GM19238 (cell line): Measurements from ENCODE around the gene MUC20.
"Not testable (repeated sequence)": the region's sequence is repeated elsewhere in the genome, so short reads cannot be mapped to it uniquely, and the experiment has no call there.

Experiments used
- DNase-seq: peaks from one replicate; pipeline ENCODE4 v3.0.0; 2011; ENCODE audit warnings: low spot score; ENCODE audit not compliant: insufficient read length

Gene MUC20

DNA sequence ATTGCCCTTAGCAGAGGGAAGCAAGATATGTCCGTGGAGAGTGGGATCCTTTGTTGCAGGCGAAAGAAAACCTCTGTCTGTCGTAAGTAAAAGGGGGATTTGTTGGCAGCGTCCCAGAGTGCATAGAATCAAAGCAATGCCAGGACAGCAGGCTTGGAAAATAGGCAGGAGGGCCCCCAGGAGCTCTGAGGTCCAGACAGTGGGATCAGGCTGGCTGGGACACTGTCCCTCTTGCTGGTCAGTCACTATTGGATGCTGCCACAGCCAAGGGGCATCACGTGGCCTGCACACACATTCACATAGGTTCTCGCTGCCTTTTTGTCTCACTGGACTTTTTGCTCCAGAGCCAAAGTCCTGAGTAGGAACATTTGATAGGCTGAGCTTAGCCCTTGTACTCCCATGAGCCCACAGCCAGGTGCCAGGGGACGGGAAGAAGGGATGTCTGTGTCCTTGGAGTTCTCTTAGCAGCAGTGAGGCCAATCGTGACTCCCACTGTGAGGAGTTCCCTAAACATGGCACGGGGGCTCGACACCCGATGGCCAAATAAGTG, 10.7 kb downstream of the MUC20 start:
- DNase-seq = no peak

DNA sequence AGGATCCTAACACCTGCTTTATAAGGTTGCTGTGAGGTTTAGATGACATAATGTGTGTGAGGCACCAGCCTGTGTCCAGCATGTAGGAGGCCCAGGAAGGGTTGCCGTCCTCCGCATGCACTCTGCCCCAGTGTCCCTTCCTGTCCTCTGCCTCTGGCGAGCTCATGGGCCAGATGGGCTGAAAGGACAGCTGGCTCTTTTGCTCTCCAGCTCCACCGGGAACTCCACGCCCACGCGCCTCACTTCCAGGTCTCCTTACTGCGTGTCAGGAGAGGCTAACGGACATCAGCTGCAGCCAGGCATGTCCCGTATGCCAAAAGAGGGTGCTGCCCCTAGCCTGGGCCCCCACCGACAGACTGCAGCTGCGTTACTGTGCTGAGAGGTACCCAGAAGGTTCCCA, 12.2 kb downstream of the MUC20 start:
- no peak for DNase-seq

DNA sequence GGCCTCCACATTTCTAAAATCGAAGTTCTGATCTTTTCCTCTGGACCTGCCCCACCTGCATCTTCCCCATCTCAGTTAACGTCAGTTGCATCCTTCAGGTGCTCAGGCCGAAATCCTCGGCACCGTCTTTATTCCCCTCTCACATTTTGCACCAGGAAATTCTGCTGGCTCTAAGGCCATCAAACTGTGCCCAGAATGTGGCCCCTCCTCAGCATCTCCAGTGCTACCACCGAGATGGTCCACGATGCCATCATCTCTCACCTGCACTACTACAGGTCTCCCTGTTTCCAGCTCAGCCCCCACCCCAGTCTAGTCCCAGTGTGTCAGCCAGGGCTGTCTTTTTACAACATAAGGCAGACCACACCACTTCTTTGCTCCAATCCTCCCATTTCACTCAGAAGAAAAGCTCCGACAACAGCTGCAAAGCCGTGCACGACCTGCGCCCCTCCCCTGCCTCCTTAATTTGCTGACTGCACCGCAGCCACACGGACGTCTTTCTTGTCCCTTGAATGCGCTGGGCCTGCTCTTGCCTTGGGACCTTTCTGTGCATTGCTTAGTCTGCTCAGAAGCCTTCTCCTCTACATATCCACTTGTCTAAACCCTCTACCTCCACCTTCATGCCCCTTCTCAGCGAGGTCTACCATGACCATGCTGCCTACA, 14.4 kb downstream of the MUC20 start:
- no peak for DNase-seq

DNA sequence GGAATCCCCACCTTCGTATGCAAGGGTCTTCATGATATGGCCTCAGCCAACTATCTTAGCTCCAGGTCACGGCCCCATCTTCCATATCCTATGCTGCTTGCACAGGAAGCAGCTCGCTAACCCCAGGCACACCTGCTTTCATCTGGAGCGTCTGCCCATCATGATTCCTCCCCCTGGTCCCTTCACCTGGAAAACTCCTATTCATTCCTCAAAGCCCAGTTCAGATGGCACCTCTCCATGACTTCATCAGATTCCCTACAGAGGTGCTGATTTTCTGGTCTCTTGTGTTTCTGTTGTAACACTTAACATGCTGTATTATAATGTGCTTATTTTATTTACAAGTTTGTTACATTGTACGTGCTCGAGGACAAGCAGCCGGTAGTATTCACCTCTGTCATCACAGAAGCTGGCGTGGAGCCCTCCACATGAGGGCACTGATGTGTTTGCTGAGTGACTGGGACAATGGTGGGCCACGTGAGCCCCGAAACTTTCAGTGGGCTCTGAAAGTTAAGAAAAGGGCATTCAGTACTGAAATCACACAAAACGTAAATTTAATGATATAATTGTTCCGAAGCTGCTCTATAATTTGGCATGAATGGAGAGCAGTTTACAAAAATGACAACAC, 16.2 kb downstream of the MUC20 start:
- no peak for DNase-seq

DNA sequence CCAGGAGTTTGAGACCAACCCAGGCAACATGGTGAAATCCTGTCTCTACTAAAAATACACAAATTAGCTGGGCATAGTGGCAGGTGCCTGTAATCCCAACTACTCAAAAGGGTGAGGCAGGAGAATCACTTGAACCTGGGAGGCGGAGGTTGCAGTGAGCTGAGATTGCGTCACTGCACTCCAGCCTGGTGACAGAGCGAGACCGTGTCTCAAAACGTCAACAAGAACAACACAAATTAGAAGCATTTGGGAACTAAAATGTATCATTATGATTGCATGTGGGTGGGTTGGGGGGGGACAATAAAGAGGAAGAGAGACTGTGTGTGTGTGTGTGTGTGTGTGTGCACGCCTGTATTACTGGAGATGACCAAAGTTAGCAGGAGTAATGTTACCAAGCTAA, 17.0 kb downstream of the MUC20 start:
- DNase-seq = not testable (repeated sequence)

DNA sequence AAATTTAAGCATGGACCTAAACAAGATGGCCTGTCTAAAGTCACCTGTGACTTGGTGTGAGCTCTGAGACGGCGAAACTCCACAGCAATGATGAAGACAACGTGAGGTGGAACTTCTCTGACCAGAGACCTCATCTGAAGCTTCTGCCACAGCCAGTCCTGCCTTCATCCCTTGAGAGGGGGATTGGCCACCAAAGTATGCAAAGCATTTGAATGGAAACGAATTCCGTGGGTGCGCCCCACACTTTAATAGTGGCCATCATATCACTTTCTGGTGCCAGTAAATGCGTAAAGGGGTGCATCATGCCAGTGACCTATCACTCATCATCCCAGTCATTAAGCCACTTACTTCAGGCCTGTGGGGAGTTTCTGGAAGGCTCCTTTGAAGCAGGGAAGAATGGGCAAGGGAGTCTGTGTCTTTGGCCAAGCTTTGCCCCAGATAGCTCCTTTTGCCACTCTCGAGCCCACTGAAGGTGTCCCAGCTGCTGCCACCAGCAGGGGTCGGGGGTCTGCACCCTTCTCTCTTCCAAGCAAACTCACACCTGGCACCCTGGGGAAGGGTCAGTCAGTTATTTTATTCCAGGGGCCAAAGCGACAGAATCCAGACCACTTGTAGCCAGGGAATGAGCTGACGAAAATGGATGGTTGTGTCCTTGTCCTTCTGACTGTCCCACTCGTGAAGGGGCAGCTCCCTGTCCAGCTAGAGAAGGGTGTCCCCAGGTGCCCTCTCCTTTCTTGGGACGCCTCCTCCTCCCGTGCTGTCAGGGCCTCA, 17.7 kb downstream of the MUC20 start:
- DNase-seq = no peak

DNA sequence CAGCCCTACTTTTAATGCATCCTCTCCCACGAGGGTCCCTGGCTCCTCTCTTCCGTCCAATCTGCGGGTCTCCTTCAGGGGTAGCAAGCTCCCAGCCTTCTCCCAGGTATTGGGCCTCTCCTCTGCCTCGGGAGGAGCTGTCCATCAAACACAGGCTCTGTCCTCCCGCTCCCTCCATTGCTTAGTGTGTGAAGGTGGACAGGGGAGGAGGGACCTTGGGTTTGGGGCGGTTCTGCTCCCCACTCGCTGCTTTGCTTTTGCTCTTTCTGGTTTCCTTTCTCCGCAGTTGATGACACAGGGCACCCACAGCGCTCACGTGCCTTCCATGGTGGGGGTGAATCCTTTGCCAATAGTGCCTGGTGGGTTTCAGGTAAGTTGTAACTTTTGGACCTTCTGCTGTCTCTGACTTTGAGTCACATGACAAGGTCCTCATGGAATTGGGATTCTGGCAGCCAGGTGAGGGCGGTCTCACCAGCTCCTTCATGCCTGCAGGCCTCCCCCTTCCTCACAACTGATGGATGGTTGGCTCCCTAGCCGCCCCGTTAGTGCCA, 18.9 kb downstream of the MUC20 start:
- no peak for DNase-seq

DNA sequence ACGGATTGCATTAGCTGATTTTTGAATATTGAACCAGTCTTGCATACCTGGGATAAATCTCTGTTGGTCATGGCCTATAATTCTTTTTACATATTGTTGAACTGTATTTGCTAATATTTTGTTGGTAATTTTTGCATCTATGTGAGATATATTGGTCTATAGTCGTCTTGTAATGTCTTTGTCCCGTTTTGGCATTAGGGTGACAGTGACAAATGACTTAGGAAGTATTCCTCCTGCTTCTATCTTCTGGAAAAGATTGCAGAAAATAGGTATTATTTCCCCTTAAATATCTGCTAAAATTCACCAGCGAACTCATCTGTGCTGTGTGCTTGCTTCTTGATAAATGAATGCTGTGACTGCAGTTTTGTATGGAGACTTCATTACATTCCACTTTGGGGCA, 23.7 kb downstream of the MUC20 start:
- no peak for DNase-seq

DNA sequence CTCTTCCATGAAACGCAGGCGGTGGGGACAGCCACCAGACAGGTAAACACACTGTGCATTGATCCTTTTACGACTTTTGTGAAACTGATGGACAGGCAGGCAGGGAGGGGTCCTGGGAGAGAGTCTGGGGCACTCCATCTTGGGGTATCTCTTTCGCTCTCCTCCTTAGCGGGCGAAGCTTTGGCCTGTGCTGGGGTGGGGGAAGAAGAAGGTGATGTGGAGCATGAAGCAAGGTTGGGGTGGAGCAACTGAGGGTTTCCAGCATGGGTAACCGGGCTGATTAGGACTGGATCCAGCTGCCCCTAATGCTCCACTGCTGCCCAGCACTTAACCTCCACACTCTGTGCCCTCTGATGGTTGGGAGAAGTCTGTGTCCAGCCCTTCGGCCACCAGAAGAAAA, 25.6 kb downstream of the MUC20 start:
- DNase-seq = no peak

DNA sequence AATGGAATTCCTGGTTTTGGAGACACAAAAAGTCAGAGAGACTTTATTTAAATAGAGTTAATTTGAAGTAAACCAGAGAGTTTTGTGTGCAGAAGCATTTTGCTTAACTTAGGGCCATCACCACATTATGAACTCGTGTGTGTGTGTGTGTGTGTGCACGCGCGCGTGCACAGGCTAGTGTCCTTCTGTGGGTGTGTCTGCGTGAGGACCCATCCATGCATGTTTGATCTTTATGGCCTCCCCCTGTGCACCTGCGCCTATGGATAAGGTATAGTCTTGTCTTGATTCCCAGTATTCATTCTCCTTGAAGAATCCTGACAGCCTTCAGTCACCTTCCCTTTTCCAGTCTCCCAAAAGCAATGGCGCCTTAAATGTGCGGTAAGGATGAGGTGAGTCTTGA, 26.0 kb downstream of the MUC20 start:
- DNase-seq = no peak

DNA sequence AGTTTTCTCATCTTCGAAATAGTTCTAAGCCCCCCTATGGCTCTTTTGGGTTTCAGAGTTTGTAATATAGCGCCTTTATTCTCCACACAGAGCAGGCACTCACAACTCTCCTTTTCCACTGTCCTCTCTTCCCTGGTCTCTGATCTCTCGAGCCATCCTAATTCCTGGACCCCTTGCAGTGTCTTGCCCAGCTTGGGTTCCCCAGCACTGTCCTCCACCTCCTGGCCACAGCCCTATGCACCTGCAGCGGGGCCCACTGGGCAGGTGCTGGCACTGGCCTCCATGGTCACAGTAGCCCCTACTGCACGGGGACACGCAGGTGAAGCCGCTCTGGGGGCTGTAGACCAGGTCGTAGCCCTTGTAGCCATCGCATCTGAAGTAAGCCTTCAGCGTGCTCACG, 27.9 kb downstream of the MUC20 start:
- DNase-seq = no peak

DNA sequence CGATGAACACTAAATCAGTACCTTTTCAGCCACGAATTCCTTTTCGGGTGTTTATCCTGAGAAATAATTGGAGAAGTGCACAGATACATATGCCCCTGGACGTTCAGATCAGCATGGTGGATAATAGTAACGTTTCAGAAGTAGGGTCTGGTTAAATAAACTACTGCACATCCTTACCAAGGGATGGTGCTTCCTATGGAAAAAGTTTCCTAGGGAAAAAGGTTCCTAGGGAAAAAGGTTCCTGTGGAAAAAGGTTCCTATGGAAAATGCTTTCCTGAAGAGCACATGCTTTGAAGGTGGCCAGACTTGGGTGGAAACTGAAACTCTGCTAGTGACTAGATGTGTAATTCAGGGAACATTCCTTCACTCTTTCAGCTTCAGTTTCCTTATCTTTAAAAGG, 28.3 kb downstream of the MUC20 start:
- not testable (repeated sequence) for DNase-seq

DNA sequence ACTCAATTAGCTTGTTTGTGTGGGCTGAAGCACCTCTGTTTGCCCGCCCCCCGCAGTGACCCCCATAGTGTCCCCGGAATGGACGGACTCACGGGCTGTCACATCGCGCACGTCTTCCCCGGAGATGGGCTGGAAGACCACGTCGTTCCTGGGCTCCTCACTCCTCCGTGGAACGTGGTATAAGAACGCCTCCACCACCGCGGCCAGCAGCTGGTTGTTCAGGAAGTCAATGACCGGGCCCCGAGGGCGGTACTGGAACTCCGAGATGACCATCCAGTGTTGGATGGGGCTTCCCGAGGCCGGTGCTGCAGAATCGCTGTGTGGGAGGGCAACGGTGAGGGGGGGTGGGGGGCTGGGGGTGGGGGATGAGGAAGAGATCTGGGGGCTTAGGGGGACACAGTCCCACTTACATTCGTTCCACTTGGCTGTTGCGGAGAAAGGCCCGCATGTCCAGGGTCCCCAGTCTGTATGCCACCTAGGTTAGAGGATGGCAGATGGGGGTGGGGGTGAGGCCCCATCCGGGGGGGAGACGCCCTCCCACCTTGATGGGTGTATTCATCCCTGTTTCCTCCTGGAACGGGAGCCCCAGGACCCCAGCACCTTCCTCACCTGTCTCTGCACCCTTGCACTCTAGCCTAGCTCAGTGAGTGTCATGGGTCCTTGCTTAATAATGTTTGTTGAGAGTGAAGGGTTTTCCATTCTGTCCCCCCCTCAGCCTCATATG, 30.2 kb downstream of the MUC20 start:
- DNase-seq = no peak

DNA sequence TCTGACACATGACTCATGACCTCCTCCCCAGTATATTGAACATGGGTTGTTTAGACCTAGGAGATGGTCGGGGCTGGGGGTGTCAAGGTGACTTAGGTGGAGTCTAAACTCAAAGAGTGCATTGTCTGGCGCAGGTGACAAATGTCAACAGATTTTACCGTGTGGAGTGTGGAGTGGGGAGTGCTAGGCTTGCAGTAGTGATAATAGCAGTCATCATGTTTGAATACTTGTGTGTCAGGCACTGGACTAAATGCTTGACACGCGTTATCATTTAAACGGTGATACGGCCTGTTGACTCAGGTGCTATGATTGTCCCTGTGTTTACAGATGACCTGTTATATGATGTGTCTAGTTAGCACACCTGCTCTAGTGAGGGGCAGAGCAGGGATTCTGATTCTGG, 30.8 kb downstream of the MUC20 start:
- DNase-seq = no peak

DNA sequence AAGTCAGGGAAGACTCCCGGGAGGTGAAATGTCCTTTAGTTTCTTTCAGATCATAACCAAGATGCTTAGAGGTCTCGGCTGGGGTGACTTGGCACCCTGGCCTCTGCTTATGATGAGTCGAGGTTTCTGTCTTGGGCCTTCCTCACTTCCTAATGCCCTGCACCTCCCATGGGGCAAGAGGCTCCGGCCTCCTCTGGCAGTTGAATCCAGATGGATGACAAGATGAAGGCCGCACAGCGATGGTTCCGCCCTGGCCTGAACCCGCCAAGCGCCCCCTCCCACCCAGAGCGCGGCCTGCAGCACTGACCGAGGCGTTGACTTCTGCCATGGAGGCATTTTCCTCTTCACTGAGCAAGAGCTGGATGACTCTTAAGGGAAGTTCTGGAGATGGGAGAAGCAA, 31.3 kb downstream of the MUC20 start:
- no peak for DNase-seq

DNA sequence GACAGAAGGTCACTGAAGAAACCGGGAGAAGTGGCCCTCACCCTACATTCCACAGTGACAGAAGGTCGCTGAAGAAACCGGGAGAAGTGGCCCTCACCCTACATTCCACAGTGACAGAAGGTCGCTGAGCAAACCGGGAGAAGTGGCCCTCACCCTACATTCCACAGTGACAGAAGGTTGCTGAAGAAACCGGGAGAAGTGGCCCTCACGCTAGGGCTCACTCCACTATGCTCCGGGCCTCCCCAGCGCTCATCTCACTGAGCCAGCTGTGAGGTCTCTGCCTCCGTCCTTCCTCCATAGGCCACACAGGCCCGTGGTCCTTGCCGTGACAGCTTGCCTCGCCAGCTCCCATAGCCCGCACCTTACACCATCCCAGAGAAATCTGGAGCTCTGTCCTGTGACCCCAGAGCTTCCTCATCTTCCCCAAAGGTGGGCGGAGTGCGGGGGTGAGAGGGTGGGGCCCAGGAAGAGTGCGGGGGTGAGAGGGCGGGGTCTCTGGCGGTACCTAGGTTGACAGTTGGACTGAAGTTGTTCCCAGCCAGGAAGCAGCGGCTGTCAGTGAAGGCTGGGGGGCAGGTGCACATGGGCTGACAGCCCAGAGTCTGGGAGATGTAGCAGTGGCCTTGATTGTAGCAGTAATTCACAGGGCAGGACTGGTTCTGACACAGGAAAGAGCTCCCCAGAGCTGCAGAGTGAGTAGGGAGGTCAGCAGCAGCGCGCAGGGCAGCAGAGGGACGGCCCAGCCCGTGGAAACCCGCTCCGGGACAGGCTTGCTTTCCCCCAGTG, 32.0 kb downstream of the MUC20 start:
- DNase-seq = no peak

DNA sequence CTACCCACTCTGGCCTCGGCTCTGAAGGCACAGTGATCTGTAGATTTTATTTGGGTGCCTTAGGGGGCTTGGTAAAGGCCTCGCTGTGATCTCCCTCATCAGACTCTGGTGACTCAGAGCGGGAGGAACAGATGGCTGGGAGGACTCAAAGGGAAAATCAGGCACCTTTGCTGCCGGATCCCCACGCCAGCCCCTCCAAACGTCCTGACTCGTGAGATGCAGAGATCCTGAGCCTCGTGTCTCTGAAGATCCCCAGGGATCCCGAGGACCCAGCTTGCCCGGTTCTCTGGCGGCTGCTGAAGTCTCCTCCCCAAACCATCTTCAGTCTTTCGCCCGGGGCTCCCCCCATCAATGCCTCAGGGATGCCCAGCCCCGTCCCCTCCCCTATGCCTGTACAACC, 32.8 kb downstream of the MUC20 start:
- DNase-seq = no peak

DNA sequence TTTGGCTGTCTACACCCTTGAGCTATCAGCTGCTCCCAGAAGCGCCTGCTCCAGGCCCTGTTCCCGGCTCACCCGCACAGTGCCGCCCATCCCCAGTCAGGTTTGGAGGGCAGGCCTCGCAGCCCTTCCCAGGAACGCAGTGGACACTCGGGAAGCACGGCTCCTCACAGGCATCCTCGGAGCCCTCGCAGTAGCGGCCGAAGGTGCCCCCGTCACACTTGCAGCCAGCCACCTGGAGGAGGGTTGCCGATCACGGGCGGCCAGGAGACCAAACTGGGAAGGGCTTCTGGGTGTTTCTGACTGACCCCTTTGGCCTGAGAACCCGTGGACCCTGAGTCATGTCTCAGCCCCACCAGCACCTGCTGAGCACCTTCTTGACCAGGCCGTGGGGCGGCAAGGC, 33.4 kb downstream of the MUC20 start:
- no peak for DNase-seq

DNA sequence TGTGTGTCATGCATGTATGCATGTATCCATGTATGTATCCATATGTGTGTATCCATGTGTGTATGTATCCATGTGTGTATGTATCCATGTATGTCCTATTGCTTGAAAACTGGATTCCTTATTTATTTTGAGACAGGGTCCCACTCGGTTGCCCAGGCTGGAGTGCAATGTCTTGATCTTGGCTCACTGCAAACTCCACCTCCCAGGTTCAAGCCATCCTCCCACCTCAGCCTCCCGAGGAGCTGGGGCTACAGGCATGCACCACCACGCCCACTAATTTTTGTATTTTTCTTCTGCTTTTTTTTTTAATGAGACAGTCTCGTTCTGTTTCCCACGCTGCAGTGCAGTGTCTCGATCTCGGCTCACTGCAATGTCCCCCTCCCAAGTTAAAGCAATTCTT, 34.1 kb downstream of the MUC20 start:
- DNase-seq = no peak

DNA sequence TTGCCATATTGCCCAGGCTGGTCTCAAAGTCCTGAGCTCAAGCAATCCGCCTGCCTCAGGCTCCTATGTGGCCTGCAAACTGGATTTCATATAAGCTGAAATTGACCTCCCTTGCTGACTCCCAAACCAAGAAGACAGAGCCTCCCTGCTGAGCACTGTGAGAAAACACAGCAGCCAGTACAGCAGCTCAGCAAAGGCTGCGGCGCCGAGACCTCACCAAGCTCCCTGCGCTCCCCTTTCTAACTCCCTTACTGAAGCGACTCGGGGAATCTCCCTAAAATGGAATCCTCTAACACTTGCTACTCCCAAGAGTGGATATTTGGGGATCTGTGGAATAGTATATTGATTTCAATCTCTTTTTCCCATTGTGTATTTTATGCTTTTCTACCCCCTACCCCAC, 34.6 kb downstream of the MUC20 start:
- DNase-seq = no peak
